Loucy (cell line): ENCODE results near the gene RGL3.
"Not testable (repeated sequence)": the region's sequence is repeated elsewhere in the genome, so short reads cannot be mapped to it uniquely, and the experiment has no call there.

Experiments
- H2AFZ ChIP-seq: fragments of 200-600 bp; sonication (generic); 2 replicates; pipeline ENCODE4 v1.6.0; 2016; ENCODE audit warnings: antibody characterized with exemption, mild to moderate bottlenecking, low read length, moderate library complexity
- H3F3A ChIP-seq: fragments of 200-600 bp; 2 replicates; pipeline ENCODE4 v1.6.0; 2016; ENCODE audit warnings: antibody characterized with exemption, low read depth, mild to moderate bottlenecking
- H3K27me3 ChIP-seq: fragments of 200-600 bp; sonication (generic); 2 replicates; pipeline ENCODE4 v1.6.1; 2014; ENCODE audit warnings: low read length, mild to moderate bottlenecking; ENCODE audit not compliant: insufficient read depth, poor library complexity, severe bottlenecking
- H3K36me3 ChIP-seq: fragments of 200-600 bp; sonication (generic); 2 replicates; pipeline ENCODE4 v1.6.1; 2016; ENCODE audit warnings: low read length; ENCODE audit not compliant: insufficient read depth
- H3K4me1 ChIP-seq: fragments of 200-600 bp; sonication (generic); 2 replicates; pipeline ENCODE4 v1.5.1; 2014; ENCODE audit warnings: low read length, mild to moderate bottlenecking; ENCODE audit not compliant: insufficient read depth, poor library complexity, severe bottlenecking
- H3K4me2 ChIP-seq: fragments of 200-600 bp; sonication (generic); 2 replicates; pipeline ENCODE4 v1.6.0; 2014; ENCODE audit warnings: antibody characterized with exemption, low read length, low read depth, mild to moderate bottlenecking; ENCODE audit not compliant: poor library complexity, severe bottlenecking
- H3K4me3 ChIP-seq: fragments of 200-600 bp; sonication (generic); 2 replicates; pipeline ENCODE4 v1.5.1; 2014; ENCODE audit warnings: low read length, mild to moderate bottlenecking, mixed read lengths; ENCODE audit not compliant: poor library complexity, severe bottlenecking
- H3K79me2 ChIP-seq: fragments of 200-600 bp; sonication (generic); 2 replicates; pipeline ENCODE4 v1.6.1; 2014; ENCODE audit warnings: low read length; ENCODE audit not compliant: insufficient read depth
- H3K9ac ChIP-seq: fragments of 200-600 bp; sonication (generic); 2 replicates; pipeline ENCODE4 v1.6.0; 2014; ENCODE audit warnings: mild to moderate bottlenecking, low read depth, low read length, moderate library complexity; ENCODE audit not compliant: poor library complexity, severe bottlenecking
- H3K9me2 ChIP-seq: fragments of 200-600 bp; sonication (generic); replicated peaks from 2 replicates; pipeline ENCODE4 v1.6.1; 2016; ENCODE audit warnings: low read depth, low read length, mixed read lengths
- H3K9me3 ChIP-seq: fragments of 200-600 bp; sonication (generic); 2 replicates; pipeline ENCODE4 v1.6.1; 2014; ENCODE audit warnings: mild to moderate bottlenecking, antibody characterized with exemption, low read length, low read depth; ENCODE audit not compliant: insufficient read depth
- H4K20me1 ChIP-seq: fragments of 200-600 bp; sonication (generic); 2 replicates; pipeline ENCODE4 v1.6.0; 2014; ENCODE audit warnings: antibody characterized with exemption, low read length, mild to moderate bottlenecking; ENCODE audit not compliant: insufficient read depth, poor library complexity, severe bottlenecking
- CTCF ChIP-seq: fragments of 200-600 bp; sonication (generic); conservative IDR thresholded peaks from 2 replicates; pipeline ENCODE4 v1.5.1; 2014; ENCODE audit warnings: mild to moderate bottlenecking, antibody characterized with exemption, low read length
- EZH2phosphoT487 ChIP-seq: fragments of 200-600 bp; IDR thresholded peaks from 2 replicates; pipeline ENCODE4 v1.6.1; 2018; ENCODE audit warnings: antibody characterized with exemption, mild to moderate bottlenecking, moderate library complexity, borderline replicate concordance

Gene RGL3

GRCh38 chr19:11435833-11436313 is 16.8 kb upstream of the RGL3 start:
- TF ChIP-seq EZH2phosphoT487, result no peak
- TF ChIP-seq CTCF, result no peak
- Histone ChIP-seq H3K9ac (peak overlapping the region; percentile 90), H3F3A (no peaks in the 10 kb centered on the region), H3K79me2 (peaks cover 27% of the 10 kb centered on the region), H3K9me3 (no peaks in the 10 kb centered on the region), H3K36me3 (peaks cover 12% of the 10 kb centered on the region; the same call in 1 of the 2 replicates), H3K4me2 (peak overlapping the region; percentile 93), H2AFZ (peak overlapping the region; percentile 52), H3K9me2 (no peaks in the 10 kb centered on the region), H3K4me1 (peaks cover 14% of the 10 kb centered on the region), H3K27me3 (no peaks in the 10 kb centered on the region), H4K20me1 (peaks cover 10% of the 10 kb centered on the region), H3K4me3 (peak overlapping the region; percentile 81)

- Histone ChIP-seq H3K36me3 (peaks cover 12% of the 10 kb centered on the region; the same call in 1 of the 2 replicates), H3K27me3 (no peaks in the 10 kb centered on the region), H3F3A (no peaks in the 10 kb centered on the region), H3K9ac (peak within 1 kb of the TSS; percentile 90), H2AFZ (peak within 1 kb of the TSS; percentile 94), H3K4me1 (peaks cover 14% of the 10 kb centered on the region), H3K9me2 (no peaks in the 10 kb centered on the region), H4K20me1 (peaks cover 8% of the 10 kb centered on the region), H3K4me2 (peak within 1 kb of the TSS; percentile 93), H3K9me3 (no peaks in the 10 kb centered on the region), H3K79me2 (peaks cover 25% of the 10 kb centered on the region), H3K4me3 (peak within 1 kb of the TSS; percentile 81)
- peak; percentile 84 for TF ChIP-seq CTCF
- TF ChIP-seq EZH2phosphoT487, result no peak
These were observed 16.1 kb upstream of the RGL3 start, which contains the start of the genes ODAD3 and PRKCSH for GRCh38 chr19:11435057-11435832. ODAD3 (minus strand) TSS chr19:11435121; CDS start chr19:11435016, 105 bp downstream. PRKCSH (plus strand) TSS chr19:11435635; CDS start chr19:11436118, 483 bp downstream.

- peaks cover 25% of the 10 kb centered on the region for H3K79me2 ChIP-seq
- peak overlapping the region; percentile 81 for H3K4me3 ChIP-seq
- H3F3A ChIP-seq, result no peaks in the 10 kb centered on the region
- H2AFZ ChIP-seq, result peak overlapping the region; percentile 94
- peak overlapping the region; percentile 76 for H3K4me2 ChIP-seq
- H3K9ac ChIP-seq, result peak overlapping the region; percentile 58
- peaks cover 14% of the 10 kb centered on the region for H3K4me1 ChIP-seq
- H3K9me2 ChIP-seq, result no peaks in the 10 kb centered on the region
- H3K9me3 ChIP-seq, result no peaks in the 10 kb centered on the region
- H4K20me1 ChIP-seq, result peaks cover 8% of the 10 kb centered on the region
- H3K36me3 ChIP-seq, result peaks cover 12% of the 10 kb centered on the region; the same call in 1 of the 2 replicates
- no peak for TF ChIP-seq EZH2phosphoT487
- no peak for TF ChIP-seq CTCF
- H3K27me3 ChIP-seq, result no peaks in the 10 kb centered on the region
These were observed 15.6 kb upstream of the RGL3 start for GRCh38 chr19:11434703-11435056.

GRCh38 chr19:11433526-11433925 is 14.4 kb upstream of the RGL3 start:
- Histone ChIP-seq H3K4me1 (peaks cover 14% of the 10 kb centered on the region), H3K79me2 (peaks cover 25% of the 10 kb centered on the region)
- not testable (repeated sequence) for H3K9me3 ChIP-seq, H2AFZ ChIP-seq, H3F3A ChIP-seq, H4K20me1 ChIP-seq, H3K4me2 ChIP-seq, H3K9ac ChIP-seq, H3K36me3 ChIP-seq, H3K4me3 ChIP-seq, H3K9me2 ChIP-seq, H3K27me3 ChIP-seq
